Measurements from ENCODE around the gene RUSF1.

DNA sequence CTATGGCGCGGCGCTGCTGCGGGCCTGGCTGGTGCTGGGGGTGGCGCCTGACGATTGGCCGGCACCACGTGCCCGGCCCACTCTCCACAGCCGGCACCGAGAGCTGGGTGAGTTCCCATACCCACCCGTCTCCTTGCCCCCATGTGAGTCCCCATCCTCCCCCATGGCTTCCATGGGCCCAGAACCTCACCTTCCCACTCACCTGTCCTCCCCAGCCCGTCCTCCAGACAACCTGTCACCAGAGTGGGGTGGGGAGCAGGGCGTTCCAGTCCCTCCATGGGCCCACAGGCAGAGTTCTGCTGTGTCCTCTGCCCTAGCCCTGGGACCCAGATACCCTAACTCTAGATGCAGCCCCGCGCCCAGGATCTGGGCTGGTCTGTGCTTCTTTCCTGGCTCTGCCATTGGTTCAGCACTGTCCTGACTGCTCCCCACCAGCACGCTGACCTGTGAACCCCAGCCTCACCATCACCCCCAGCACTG is 43.4 kb downstream of the RUSF1 start:
- no peak for TF ChIP-seq EZH2 (IDR thresholded peaks at IDR 0.05; ENCODE audit: insufficient read depth, poor library complexity, severe bottlenecking)
- TF ChIP-seq EZH2phosphoT487 (IDR thresholded peaks at IDR 0.05; ENCODE audit: insufficient read depth, low read depth): no peak
